ENCODE data around the gene HPSE. TPM values are rescaled to one million over a fixed set of nuclear protein-coding genes. Genes with fewer than 3 reads are reported as not detected.
A peak's percentile ranks its signal among the peaks of the same experiment; 100 is the strongest.

HPSE gene
- polyA plus RNA-seq, 1 of the 3 experiments (the other 2 are of a cell fraction), result 1.7 TPM

DNA sequence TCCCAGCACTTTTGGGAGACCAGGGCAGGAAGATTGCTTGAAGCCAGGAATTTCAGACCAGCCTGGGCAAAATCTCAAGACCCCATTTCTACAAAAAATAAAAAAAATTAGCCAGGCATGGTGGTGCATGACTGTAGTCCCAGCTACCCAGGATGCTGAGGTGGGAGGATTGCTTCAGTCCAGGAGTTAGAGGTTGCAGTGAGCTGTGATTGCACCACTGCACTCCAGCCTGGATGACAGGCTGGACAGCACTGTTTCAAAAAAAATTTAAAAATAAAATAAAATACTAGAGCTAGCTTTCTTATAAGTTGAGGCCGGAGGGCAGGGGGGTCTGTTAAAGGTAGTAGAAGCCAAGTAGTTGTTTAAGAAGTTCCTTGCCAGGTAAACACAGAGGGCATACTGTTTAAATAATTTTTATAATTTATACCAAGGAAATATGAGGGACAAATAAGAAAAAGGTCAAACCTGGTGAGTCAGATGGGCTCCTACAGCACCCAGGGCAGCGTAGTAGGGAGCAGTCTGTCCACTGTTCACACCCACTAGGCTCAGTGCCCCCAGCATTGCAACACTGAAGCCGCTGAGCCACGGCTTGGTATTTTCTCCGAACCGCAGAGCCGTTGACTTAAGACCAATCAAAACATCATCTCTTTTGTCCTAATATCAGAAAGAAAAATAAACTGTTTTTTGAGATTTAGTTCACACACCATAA is 67.4 kb downstream of the HPSE start:
- CTCF ChIA-PET, result interaction anchor here (0.6 to 1.6 kb wide), 4 partner anchors 11 to 236 kb away, joined by 3 to 9 read pairs (median 4); no protein-coding TSS in a partner anchor
- WGBS (ENCODE audit: low lambda C conversion rate), result 69% methylated on average over 7 of the region's 7 CpGs
- H3K79me2 ChIP-seq (ENCODE audit: insufficient read depth), result no peaks in the 10 kb centered on the region
- H3K27ac ChIP-seq (ENCODE audit: low read depth in 2 of 2, low read length in 1 of 2), result peak overlapping the region in 1 of 2 experiments; percentile 9; a peak in 1 of 4 replicates
- H3K4me1 ChIP-seq (ENCODE audit: control insufficient read depth in 1 of 2, insufficient read depth in 2 of 2, low read depth in 1 of 2, low read length in 1 of 2), result no peaks in the 10 kb centered on the region
- H3K27me3 ChIP-seq (ENCODE audit: insufficient read depth), result no peaks in the 10 kb centered on the region
- TF ChIP-seq CHD2 (IDR thresholded peaks at IDR 0.05; ENCODE audit: low read length, partially characterized antibody) (no peak), SIN3A (IDR thresholded peaks at IDR 0.05; ENCODE audit: borderline replicate concordance, low read depth, low read length) (no peak), GABPA (IDR thresholded peaks at IDR 0.05; ENCODE audit: low read depth) (no peak), YY1 (IDR thresholded peaks at IDR 0.05; ENCODE audit: low read depth) (no peak), RXRA (IDR thresholded peaks at IDR 0.05; ENCODE audit: borderline replicate concordance, low read depth) (no peak), ELF1 (IDR thresholded peaks at IDR 0.05) (no peak), EZH2phosphoT487 (IDR thresholded peaks at IDR 0.05; ENCODE audit: borderline replicate concordance, low read depth) (no peak), JUND (IDR thresholded peaks at IDR 0.05) (no peak), SMC3 (IDR thresholded peaks at IDR 0.05; ENCODE audit: low read depth, low read length) (no peak), FOSL2 (IDR thresholded peaks at IDR 0.05; ENCODE audit: borderline replicate concordance, low read depth) (no peak), NFIC (IDR thresholded peaks at IDR 0.05; ENCODE audit: borderline replicate concordance) (no peak)
- TF ChIP-seq, protein P1, sequence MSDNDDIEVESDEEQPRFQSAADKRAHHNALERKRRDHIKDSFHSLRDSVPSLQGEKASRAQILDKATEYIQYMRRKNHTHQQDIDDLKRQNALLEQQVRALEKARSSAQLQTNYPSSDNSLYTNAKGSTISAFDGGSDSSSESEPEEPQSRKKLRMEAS (IDR thresholded peaks at IDR 0.05; ENCODE audit: low read depth), result no peak
- TF ChIP-seq, protein P2, sequence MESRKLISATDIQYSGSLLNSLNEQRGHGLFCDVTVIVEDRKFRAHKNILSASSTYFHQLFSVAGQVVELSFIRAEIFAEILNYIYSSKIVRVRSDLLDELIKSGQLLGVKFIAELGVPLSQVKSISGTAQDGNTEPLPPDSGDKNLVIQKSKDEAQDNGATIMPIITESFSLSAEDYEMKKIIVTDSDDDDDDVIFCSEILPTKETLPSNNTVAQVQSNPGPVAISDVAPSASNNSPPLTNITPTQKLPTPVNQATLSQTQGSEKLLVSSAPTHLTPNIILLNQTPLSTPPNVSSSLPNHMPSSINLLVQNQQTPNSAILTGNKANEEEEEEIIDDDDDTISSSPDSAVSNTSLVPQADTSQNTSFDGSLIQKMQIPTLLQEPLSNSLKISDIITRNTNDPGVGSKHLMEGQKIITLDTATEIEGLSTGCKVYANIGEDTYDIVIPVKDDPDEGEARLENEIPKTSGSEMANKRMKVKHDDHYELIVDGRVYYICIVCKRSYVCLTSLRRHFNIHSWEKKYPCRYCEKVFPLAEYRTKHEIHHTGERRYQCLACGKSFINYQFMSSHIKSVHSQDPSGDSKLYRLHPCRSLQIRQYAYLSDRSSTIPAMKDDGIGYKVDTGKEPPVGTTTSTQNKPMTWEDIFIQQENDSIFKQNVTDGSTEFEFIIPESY (IDR thresholded peaks at IDR 0.05; ENCODE audit: borderline replicate concordance, low read depth), result no peak
- TF ChIP-seq, protein P3, sequence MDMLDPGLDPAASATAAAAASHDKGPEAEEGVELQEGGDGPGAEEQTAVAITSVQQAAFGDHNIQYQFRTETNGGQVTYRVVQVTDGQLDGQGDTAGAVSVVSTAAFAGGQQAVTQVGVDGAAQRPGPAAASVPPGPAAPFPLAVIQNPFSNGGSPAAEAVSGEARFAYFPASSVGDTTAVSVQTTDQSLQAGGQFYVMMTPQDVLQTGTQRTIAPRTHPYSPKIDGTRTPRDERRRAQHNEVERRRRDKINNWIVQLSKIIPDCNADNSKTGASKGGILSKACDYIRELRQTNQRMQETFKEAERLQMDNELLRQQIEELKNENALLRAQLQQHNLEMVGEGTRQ (IDR thresholded peaks at IDR 0.05; ENCODE audit: borderline replicate concordance, low read depth, low read length), result no peak
- TF ChIP-seq, protein P4, sequence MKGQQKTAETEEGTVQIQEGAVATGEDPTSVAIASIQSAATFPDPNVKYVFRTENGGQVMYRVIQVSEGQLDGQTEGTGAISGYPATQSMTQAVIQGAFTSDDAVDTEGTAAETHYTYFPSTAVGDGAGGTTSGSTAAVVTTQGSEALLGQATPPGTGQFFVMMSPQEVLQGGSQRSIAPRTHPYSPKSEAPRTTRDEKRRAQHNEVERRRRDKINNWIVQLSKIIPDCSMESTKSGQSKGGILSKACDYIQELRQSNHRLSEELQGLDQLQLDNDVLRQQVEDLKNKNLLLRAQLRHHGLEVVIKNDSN (IDR thresholded peaks at IDR 0.05; ENCODE audit: borderline replicate concordance, low read depth), result no peak
- no peak overlapping the region for H2AFZ ChIP-seq (ENCODE audit: low read depth)
- H3K9ac ChIP-seq, result no peak overlapping the region
- no peaks in the 10 kb centered on the region for H4K20me1 ChIP-seq (ENCODE audit: insufficient read depth)
- H3F3A ChIP-seq (replicated peaks; ENCODE audit: insufficient read depth), result peaks cover 9% of the 10 kb centered on the region
- peaks cover 11 to 18% of the 10 kb centered on the region in 2 experiments for H3K36me3 ChIP-seq (replicated peaks in 1 of 2; ENCODE audit: control insufficient read depth in 1 of 2, insufficient read depth in 2 of 2, low read length in 1 of 2)
- no peaks in the 10 kb centered on the region for H3K9me3 ChIP-seq
- POLR2A ChIA-PET, result no interaction called here
- no peak overlapping the region for H3K4me3 ChIP-seq (ENCODE audit: low read depth in 2 of 2, low read length in 1 of 2)
- no peaks in the 10 kb centered on the region for H3K9me2 ChIP-seq
- no peak overlapping the region for H3K4me2 ChIP-seq
- DNase-seq, result no peak
